ENCODE data around the gene PUS1. TPM values are rescaled to one million over a fixed set of nuclear protein-coding genes. Genes with fewer than 3 reads are reported as not detected.
"Not testable (repeated sequence)": the region's sequence is repeated elsewhere in the genome, so short reads cannot be mapped to it uniquely, and the experiment has no call there.

The PUS1 gene
- total RNA-seq, 1 experiment from 2014 or later: 74.0 TPM

DNA sequence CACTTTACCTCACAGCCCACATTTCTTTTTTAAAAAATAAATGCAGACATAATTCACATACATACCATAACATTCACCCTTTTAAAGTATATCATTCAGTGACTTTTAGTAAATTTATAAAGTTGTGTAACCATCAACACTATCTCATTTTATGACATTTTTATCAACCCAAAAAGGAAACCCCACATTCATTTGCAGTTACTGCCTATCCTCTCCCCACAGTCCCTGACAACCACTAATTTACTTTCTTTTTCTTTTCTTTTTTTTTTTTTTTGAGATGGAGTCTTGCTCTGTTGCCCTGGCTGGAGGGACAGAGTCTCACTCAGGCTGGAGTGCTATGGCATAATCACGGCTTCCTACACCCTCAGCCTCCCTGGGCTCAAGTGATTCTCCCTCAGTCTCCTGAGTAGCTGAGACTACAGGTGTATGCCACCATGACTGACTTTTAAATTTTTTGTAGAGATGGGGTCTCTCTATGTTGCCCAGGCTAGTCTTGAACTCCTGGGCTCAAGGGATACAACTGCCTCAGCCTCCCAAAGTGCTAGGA is 19.2 kb downstream of the PUS1 start:
- Histone ChIP-seq H3K9ac (ENCODE audit: low read length) (no peak overlapping the region), H4K20me1 (ENCODE audit: low read length) (peaks cover 5% of the 10 kb centered on the region; the same call in 1 of the 2 replicates), H3K27ac (ENCODE audit: low read length) (no peak overlapping the region), H3K4me3 (ENCODE audit: low read length) (no peak overlapping the region), H2AFZ (ENCODE audit: low read length) (no peak overlapping the region), H3K4me1 (ENCODE audit: insufficient read depth, low read length) (0 out of 2 replicates have a peak, but pooled peaks cover 5% of the 10 kb centered on the region), H3K9me3 (ENCODE audit: low read length) (no peaks in the 10 kb centered on the region), H3K36me3 (ENCODE audit: low read depth, low read length) (peaks cover 4% of the 10 kb centered on the region), H3K27me3 (ENCODE audit: low read length) (no peaks in the 10 kb centered on the region), H3K9me2 (replicated peaks; ENCODE audit: low read length) (no peaks in the 10 kb centered on the region), H3K4me2 (ENCODE audit: low read length) (no peak overlapping the region), H3F3A (ENCODE audit: low read length, unreplicated experiment) (peaks cover 11% of the 10 kb centered on the region), H3K79me2 (ENCODE audit: low read length) (peaks cover 33% of the 10 kb centered on the region)
- POLR2A ChIA-PET (ENCODE audit: unreplicated experiment): no interaction called here
- TF ChIP-seq EZH2 (IDR thresholded peaks at IDR 0.05; ENCODE audit: low read length, unreplicated experiment): no peak
- TF ChIP-seq, protein P1, sequence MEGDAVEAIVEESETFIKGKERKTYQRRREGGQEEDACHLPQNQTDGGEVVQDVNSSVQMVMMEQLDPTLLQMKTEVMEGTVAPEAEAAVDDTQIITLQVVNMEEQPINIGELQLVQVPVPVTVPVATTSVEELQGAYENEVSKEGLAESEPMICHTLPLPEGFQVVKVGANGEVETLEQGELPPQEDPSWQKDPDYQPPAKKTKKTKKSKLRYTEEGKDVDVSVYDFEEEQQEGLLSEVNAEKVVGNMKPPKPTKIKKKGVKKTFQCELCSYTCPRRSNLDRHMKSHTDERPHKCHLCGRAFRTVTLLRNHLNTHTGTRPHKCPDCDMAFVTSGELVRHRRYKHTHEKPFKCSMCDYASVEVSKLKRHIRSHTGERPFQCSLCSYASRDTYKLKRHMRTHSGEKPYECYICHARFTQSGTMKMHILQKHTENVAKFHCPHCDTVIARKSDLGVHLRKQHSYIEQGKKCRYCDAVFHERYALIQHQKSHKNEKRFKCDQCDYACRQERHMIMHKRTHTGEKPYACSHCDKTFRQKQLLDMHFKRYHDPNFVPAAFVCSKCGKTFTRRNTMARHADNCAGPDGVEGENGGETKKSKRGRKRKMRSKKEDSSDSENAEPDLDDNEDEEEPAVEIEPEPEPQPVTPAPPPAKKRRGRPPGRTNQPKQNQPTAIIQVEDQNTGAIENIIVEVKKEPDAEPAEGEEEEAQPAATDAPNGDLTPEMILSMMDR (conservative IDR thresholded peaks at IDR 0.05; ENCODE audit: low read depth, low read length): no peak
- no peak for TF ChIP-seq EZH2phosphoT487 (IDR thresholded peaks at IDR 0.05; ENCODE audit: borderline replicate concordance, low read length)
- BruUV-seq (replicated peaks): no TSS peak
- DNase-seq: no peak
- ATAC-seq: no peak
- intact Hi-C loops (cut with micrococcal nuclease): loop anchor here (2.0 kb wide), 1 partner anchor 19 kb away; the partner anchor contains the start of gene PUS1
- CTCF ChIA-PET: no interaction called here

DNA sequence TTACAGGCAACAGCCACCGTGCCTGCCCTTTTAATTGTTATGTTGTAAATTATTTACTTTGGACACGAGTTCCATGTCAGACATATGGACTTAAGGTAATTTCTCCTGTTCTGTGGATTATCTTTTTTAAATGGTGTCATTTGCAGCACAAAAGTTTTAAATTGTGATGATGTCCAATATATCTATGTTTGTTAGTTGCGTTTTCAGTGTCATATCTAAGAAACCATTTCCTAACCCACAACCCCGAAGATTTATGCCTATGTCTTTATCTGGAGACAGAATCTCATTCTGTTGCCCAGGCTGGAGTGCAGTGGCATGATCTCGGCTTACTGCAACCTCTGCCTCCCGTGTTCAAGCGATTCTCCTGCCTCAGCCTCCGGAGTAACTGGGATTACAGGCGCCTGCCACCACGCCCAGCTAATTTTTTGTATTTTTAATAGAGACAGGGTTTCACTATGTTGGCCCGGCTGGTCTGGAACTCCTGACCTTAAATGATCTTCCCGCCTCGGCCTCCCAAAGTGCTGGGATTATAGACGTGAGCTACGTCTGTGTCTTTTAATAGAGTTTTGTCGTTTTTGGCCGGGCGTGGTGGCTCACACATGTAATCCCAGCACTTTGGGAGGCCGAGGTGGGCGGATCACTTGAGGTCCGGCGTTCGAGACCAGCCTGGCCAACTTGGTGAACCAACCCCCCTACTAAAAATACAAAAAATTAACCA is 19.8 kb downstream of the PUS1 start:
- BruUV-seq (replicated peaks); H4K20me1 ChIP-seq (ENCODE audit: low read length); H3K4me1 ChIP-seq (ENCODE audit: insufficient read depth, low read length); H3K9me2 ChIP-seq (replicated peaks; ENCODE audit: low read length); ATAC-seq; DNase-seq; H3K36me3 ChIP-seq (ENCODE audit: low read depth, low read length); H3K27ac ChIP-seq (ENCODE audit: low read length); H3K27me3 ChIP-seq (ENCODE audit: low read length); H3K9me3 ChIP-seq (ENCODE audit: low read length); POLR2A ChIA-PET (ENCODE audit: unreplicated experiment): not testable (repeated sequence)
- Histone ChIP-seq H3K4me3 (ENCODE audit: low read length) (peak overlapping the region; percentile 95), H3K4me2 (ENCODE audit: low read length) (peak overlapping the region; percentile 91), H2AFZ (ENCODE audit: low read length) (peak overlapping the region; percentile 95), H3K9ac (ENCODE audit: low read length) (peak overlapping the region; percentile 62), H3F3A (ENCODE audit: low read length, unreplicated experiment) (peaks cover 11% of the 10 kb centered on the region), H3K79me2 (ENCODE audit: low read length) (peaks cover 40% of the 10 kb centered on the region)
- intact Hi-C loops (cut with micrococcal nuclease): loop anchor here (1.0 to 2.0 kb wide), 4 partner anchors 20 to 113 kb away; partner anchors contain the start of gene PUS1
- CTCF ChIA-PET: interaction anchor here (0.6 kb wide), 1 partner anchor 30 kb away, joined by 6 read pairs; no protein-coding TSS in a partner anchor

DNA sequence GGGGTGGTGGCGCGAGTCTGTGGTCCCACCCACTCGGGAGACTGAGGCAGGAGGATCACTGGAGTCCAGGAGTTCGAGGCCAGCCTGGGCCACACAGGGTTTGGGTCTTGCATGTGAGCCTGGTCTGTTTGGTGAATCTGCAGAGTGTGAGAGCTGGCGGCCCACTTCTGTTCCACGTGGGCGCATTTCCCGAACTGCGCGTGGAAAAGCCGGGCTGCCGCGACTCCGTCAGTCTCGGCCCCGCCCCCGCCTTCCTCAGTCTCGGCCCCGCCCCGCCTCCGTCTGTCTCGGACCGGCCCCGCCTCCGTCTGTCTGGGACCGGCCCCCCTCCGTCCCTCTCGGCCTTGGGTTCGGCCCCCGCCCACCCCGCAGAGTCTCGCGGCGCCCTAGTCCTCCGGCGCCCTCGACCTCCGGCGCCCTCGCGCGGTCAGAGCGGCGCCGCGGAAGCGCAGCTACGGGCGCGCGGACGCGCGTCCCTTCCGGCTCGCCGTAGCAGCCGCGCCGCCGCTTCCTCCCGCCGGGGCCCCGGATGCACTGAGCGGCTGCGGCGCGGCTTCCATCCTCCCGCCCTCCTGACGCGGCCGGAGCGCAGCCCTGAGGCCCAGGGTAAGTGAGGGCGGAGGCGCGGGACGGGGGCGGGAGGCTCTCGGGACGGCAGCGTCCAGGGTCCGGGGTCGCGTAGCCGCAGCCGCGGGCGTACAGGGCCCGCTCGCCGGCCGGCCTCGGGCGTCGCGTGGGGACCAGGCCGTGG is 20.5 kb downstream of the PUS1 start, which contains the start of gene EP400:
Gene EP400, plus strand, starts transcription at position 512 of the 751 bp plus-strand sequence. CDS start 10,678 bp downstream, outside the sequence.
- no peak for TF ChIP-seq EZH2phosphoT487 (IDR thresholded peaks at IDR 0.05; ENCODE audit: borderline replicate concordance, low read length)
- TF ChIP-seq, protein P1 (conservative IDR thresholded peaks at IDR 0.05; ENCODE audit: low read depth, low read length): peak; percentile 60
- Histone ChIP-seq H3K9ac (ENCODE audit: low read length) (peak within 1 kb of the TSS; percentile 94), H4K20me1 (ENCODE audit: low read length) (peaks cover 5% of the 10 kb centered on the region; the same call in 1 of the 2 replicates), H3K9me2 (replicated peaks; ENCODE audit: low read length) (no peaks in the 10 kb centered on the region), H3K4me3 (ENCODE audit: low read length) (peak within 1 kb of the TSS; percentile 95), H3K79me2 (ENCODE audit: low read length) (peaks cover 47% of the 10 kb centered on the region), H3K4me1 (ENCODE audit: insufficient read depth, low read length) (0 out of 2 replicates have a peak, but pooled peaks cover 5% of the 10 kb centered on the region), H2AFZ (ENCODE audit: low read length) (peak within 1 kb of the TSS; percentile 95), H3K27ac (ENCODE audit: low read length) (no peak within 1 kb of the TSS), H3K9me3 (ENCODE audit: low read length) (no peaks in the 10 kb centered on the region), H3K36me3 (ENCODE audit: low read depth, low read length) (no peaks in the 10 kb centered on the region), H3K27me3 (ENCODE audit: low read length) (no peaks in the 10 kb centered on the region), H3F3A (ENCODE audit: low read length, unreplicated experiment) (peaks cover 11% of the 10 kb centered on the region), H3K4me2 (ENCODE audit: low read length) (peak within 1 kb of the TSS; percentile 99)
- ATAC-seq (peak; percentile 93), DNase-seq (peak; percentile 97)
- BruUV-seq (replicated peaks): no TSS peak
- CTCF ChIA-PET: interaction anchor here (0.6 to 0.7 kb wide), 2 partner anchors 29 to 340 kb away, joined by 4 to 6 read pairs; no protein-coding TSS in a partner anchor
- POLR2A ChIA-PET (ENCODE audit: unreplicated experiment): no interaction called here
- intact Hi-C loops (cut with micrococcal nuclease): loop anchor here (1.0 to 2.0 kb wide), 4 partner anchors 21 to 113 kb away; partner anchors contain the start of gene PUS1
